Measurements from ENCODE around the gene CCDC122. TPM values are rescaled to one million over a fixed set of nuclear protein-coding genes. Genes with fewer than 3 reads are reported as not detected.
"Not testable (repeated sequence)": the region's sequence is repeated elsewhere in the genome, so short reads cannot be mapped to it uniquely, and the experiment has no call there.

CCDC122 gene
- total RNA-seq, 1 experiment from 2014 or later = 6.2 TPM

- Mint-ChIP-seq H3K27me3 (ENCODE audit: unreplicated experiment) (no peaks in the 10 kb centered on the region), H3K36me3 (ENCODE audit: insufficient read depth, unreplicated experiment) (no peaks in the 10 kb centered on the region), H3K27ac (ENCODE audit: unreplicated experiment) (no peak overlapping the region), H3K4me1 (ENCODE audit: low read depth, unreplicated experiment) (no peaks in the 10 kb centered on the region), H3K4me3 (ENCODE audit: low read depth, unreplicated experiment) (no peak overlapping the region), H3K9me3 (ENCODE audit: low read depth, unreplicated experiment) (no peaks in the 10 kb centered on the region)
- intact Hi-C loops (cut with micrococcal nuclease; ENCODE audit: unreplicated experiment) = no loop called here
- CTCF ChIA-PET = no interaction called here
- no TSS peak for BruUV-seq (replicated peaks)
- no peak for DNase-seq
- TF ChIP-seq CTCF (IDR thresholded peaks at IDR 0.05; ENCODE audit: unreplicated experiment) = no peak
These were observed 48.5 kb downstream of the CCDC122 start for GRCh38 chr13:43831088-43831487.

GRCh38 chr13:43830497-43830881 is 49.1 kb downstream of the CCDC122 start:
- intact Hi-C loops (cut with micrococcal nuclease; ENCODE audit: unreplicated experiment) = no loop called here
- BruUV-seq (replicated peaks) = no TSS peak
- no peak for DNase-seq
- no peaks in the 10 kb centered on the region for H3K36me3 Mint-ChIP-seq (ENCODE audit: insufficient read depth, unreplicated experiment)
- no peaks in the 10 kb centered on the region for H3K27me3 Mint-ChIP-seq (ENCODE audit: unreplicated experiment)
- no peak for TF ChIP-seq CTCF (IDR thresholded peaks at IDR 0.05; ENCODE audit: unreplicated experiment)
- no peak overlapping the region for H3K27ac Mint-ChIP-seq (ENCODE audit: unreplicated experiment)
- CTCF ChIA-PET = no interaction called here
- H3K4me3 Mint-ChIP-seq (ENCODE audit: low read depth, unreplicated experiment) = no peak overlapping the region
- H3K4me1 Mint-ChIP-seq (ENCODE audit: low read depth, unreplicated experiment) = no peaks in the 10 kb centered on the region
- no peaks in the 10 kb centered on the region for H3K9me3 Mint-ChIP-seq (ENCODE audit: low read depth, unreplicated experiment)

DNA sequence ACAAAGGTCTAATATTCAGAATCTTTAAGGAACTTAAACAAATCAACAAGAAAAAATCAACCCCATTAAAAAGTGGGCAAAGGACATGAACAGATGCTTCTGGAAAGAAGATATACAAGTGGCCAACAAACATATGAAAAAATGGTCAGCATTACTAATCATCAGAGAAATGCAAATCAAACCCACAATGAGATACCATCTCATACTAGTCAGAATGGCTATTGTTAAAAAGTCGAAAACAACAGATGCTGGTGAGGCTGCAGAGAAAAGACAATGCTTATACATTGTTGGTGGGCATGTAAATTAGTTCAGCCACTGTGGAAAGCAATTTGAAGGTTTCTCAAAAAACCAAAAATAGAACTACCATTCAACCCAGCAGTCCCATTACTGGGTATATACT is 54.9 kb downstream of the CCDC122 start:
- H3K4me1 Mint-ChIP-seq (ENCODE audit: low read depth, unreplicated experiment); H3K4me3 Mint-ChIP-seq (ENCODE audit: low read depth, unreplicated experiment); DNase-seq; H3K27ac Mint-ChIP-seq (ENCODE audit: unreplicated experiment); intact Hi-C loops (cut with micrococcal nuclease; ENCODE audit: unreplicated experiment); H3K9me3 Mint-ChIP-seq (ENCODE audit: low read depth, unreplicated experiment); H3K36me3 Mint-ChIP-seq (ENCODE audit: insufficient read depth, unreplicated experiment); BruUV-seq (replicated peaks); CTCF ChIA-PET; H3K27me3 Mint-ChIP-seq (ENCODE audit: unreplicated experiment): not testable (repeated sequence)

DNA sequence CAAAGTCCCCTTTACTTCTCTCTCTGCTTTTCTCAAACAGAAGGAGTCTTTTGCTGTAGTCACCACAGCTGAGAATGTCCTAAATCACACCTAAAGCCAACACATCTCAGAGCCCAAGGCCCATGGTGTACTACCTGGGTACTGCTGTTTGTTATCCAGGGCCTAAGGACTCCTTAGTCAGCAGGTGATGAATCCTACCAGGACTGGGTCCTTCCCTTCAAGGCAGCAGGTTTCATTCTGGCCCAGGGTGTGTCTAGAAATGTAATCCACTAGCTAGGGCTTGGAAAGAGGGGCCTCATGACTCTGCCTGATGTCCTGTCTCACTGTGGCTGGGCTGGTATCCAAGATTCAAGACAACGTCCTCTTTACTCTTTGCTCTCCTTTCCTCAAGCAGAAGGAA is 56.6 kb downstream of the CCDC122 start:
- H3K4me1 Mint-ChIP-seq (ENCODE audit: low read depth, unreplicated experiment) = no peaks in the 10 kb centered on the region
- intact Hi-C loops (cut with micrococcal nuclease; ENCODE audit: unreplicated experiment) = no loop called here
- CTCF ChIA-PET = no interaction called here
- no peak for DNase-seq
- TF ChIP-seq CTCF (IDR thresholded peaks at IDR 0.05; ENCODE audit: unreplicated experiment) = no peak
- H3K27me3 Mint-ChIP-seq (ENCODE audit: unreplicated experiment) = no peaks in the 10 kb centered on the region
- H3K4me3 Mint-ChIP-seq (ENCODE audit: low read depth, unreplicated experiment) = no peak overlapping the region
- BruUV-seq (replicated peaks) = no TSS peak
- peaks cover 2% of the 10 kb centered on the region for H3K9me3 Mint-ChIP-seq (ENCODE audit: low read depth, unreplicated experiment)
- no peaks in the 10 kb centered on the region for H3K36me3 Mint-ChIP-seq (ENCODE audit: insufficient read depth, unreplicated experiment)
- no peak overlapping the region for H3K27ac Mint-ChIP-seq (ENCODE audit: unreplicated experiment)

DNA sequence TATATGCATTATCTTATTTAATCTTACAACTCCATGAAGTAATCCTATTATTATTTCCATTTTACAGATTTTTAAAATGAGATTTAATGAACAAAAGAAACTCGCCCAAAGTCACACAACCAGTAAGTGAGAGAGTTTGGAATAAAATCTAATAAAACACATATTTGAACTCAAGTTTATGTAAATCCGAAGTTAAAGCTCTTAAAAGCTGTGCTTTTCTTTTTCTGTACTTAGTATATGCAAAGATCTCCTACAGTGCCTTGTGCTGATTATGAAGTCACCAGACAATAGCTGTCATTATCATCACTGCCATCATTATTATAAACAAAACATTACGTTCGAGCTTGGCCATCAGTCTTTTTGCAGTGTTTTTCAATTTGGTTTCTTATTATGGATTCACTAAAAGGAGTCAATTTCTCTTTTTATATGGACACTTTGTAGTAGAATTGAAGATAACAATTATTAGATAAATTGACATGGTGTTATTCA is 63.1 kb downstream of the CCDC122 start:
- H3K27me3 Mint-ChIP-seq (ENCODE audit: unreplicated experiment) = peaks cover 13% of the 10 kb centered on the region
- H3K4me1 Mint-ChIP-seq (ENCODE audit: low read depth, unreplicated experiment) = peaks cover 7% of the 10 kb centered on the region
- H3K36me3 Mint-ChIP-seq (ENCODE audit: insufficient read depth, unreplicated experiment) = no peaks in the 10 kb centered on the region
- no peak for TF ChIP-seq CTCF (IDR thresholded peaks at IDR 0.05; ENCODE audit: unreplicated experiment)
- no peak overlapping the region for H3K27ac Mint-ChIP-seq (ENCODE audit: unreplicated experiment)
- CTCF ChIA-PET = no interaction called here
- DNase-seq = no peak
- intact Hi-C loops (cut with micrococcal nuclease; ENCODE audit: unreplicated experiment) = no loop called here
- BruUV-seq (replicated peaks) = no TSS peak
- no peak overlapping the region for H3K4me3 Mint-ChIP-seq (ENCODE audit: low read depth, unreplicated experiment)
- peaks cover 2% of the 10 kb centered on the region for H3K9me3 Mint-ChIP-seq (ENCODE audit: low read depth, unreplicated experiment)

All from Calu3 (cell line).